HEK293 (cell line): ENCODE results near the gene DPF3.

Experiments
- CTCF ChIA-PET: fragments of 350-600 bp; formaldehyde crosslinking; extraction: SDS; loops from one replicate; lab custom pipeline; 2021; ENCODE audit warnings: antibody characterized with exemption; lab: Yijun Ruan, JAX
- POLR2A ChIA-PET: fragments of 300-600 bp; formaldehyde crosslinking; extraction: SDS; loops from one replicate; lab custom pipeline; 2020; ENCODE audit warnings: antibody characterized with exemption, inconsistent platforms; lab: Yijun Ruan, JAX
- H3K27ac ChIP-seq: fragments of 200-500 bp; sonication (Bioruptor generic); 2 replicates; pipeline ENCODE4 v1.5.1; 2014; ENCODE audit warnings: low read depth, low read length, control low read depth, inconsistent platforms; ENCODE audit errors: extremely low read depth
- H3K36me3 ChIP-seq, 2 experiments: fragments of 200-500 bp in 1 of 2; sonication (Bioruptor generic) in 1 of 2; 1 replicate in 1 of 2; 2 replicates in 1 of 2; pipeline ENCODE4 v1.5.1; 2014 to 2017; ENCODE audit warnings: inconsistent platforms in 2 of 2, low read length in 2 of 2; ENCODE audit not compliant: control insufficient read depth in 2 of 2, insufficient read depth in 1 of 2
- H3K4me1 ChIP-seq: fragments of 200-500 bp; sonication (Bioruptor generic); 2 replicates; pipeline ENCODE4 v1.5.1; 2014; ENCODE audit warnings: mild to moderate bottlenecking, low read length, inconsistent platforms; ENCODE audit not compliant: control insufficient read depth, insufficient read depth
- H3K4me3 ChIP-seq: 2 replicates; pipeline ENCODE4 v1.5.1; 2011; ENCODE audit warnings: low read depth, mild to moderate bottlenecking, control low read depth, low read length, moderate library complexity
- H3K9me3 ChIP-seq: fragments of 200-500 bp; sonication (Bioruptor generic); 2 replicates; pipeline ENCODE4 v1.5.1; 2014; ENCODE audit warnings: low read depth, low read length, inconsistent platforms; ENCODE audit not compliant: control insufficient read depth, insufficient read depth
- AEBP2 ChIP-seq: fragments of 450-650 bp; formaldehyde crosslinking; IDR thresholded peaks from 2 replicates; pipeline ENCODE4 v1.5.1; 2016; ENCODE audit warnings: missing biosample characterization, missing genetic modification characterization, borderline replicate concordance
- GLI4 ChIP-seq: fragments of 450-650 bp; formaldehyde crosslinking; IDR thresholded peaks from 2 replicates; pipeline ENCODE4 v1.5.1; 2016; ENCODE audit warnings: missing biosample characterization, missing genetic modification characterization
- KLF9 ChIP-seq: fragments of 450-650 bp; formaldehyde crosslinking; IDR thresholded peaks from 2 replicates; pipeline ENCODE4 v1.5.1; 2016; ENCODE audit warnings: missing biosample characterization, missing genetic modification characterization, low read depth
- MZF1 ChIP-seq: fragments of 450-650 bp; formaldehyde crosslinking; IDR thresholded peaks from 2 replicates; pipeline ENCODE4 v1.5.1; 2017; ENCODE audit warnings: missing biosample characterization, missing genetic modification characterization, borderline replicate concordance
- REST ChIP-seq: fragments of 450-650 bp; formaldehyde crosslinking; IDR thresholded peaks from 2 replicates; pipeline ENCODE4 v1.5.1; 2016; ENCODE audit warnings: missing biosample characterization, missing genetic modification characterization
- SALL2 ChIP-seq: fragments of 450-650 bp; formaldehyde crosslinking; IDR thresholded peaks from 2 replicates; pipeline ENCODE4 v1.5.0; 2017; ENCODE audit warnings: missing biosample characterization, mild to moderate bottlenecking, missing genetic modification characterization, borderline replicate concordance
- SCRT1 ChIP-seq: fragments of 450-650 bp; formaldehyde crosslinking; IDR thresholded peaks from 2 replicates; pipeline ENCODE4 v1.5.1; 2016; ENCODE audit warnings: missing biosample characterization, missing genetic modification characterization, borderline replicate concordance
- SCRT2 ChIP-seq: fragments of 450-650 bp; formaldehyde crosslinking; IDR thresholded peaks from 2 replicates; pipeline ENCODE4 v1.5.1; 2016; ENCODE audit warnings: missing biosample characterization, missing genetic modification characterization
- SP2 ChIP-seq: fragments of 450-650 bp; formaldehyde crosslinking; IDR thresholded peaks from 2 replicates; pipeline ENCODE4 v1.5.1; 2016; ENCODE audit warnings: missing biosample characterization, missing genetic modification characterization
- ZNF121 ChIP-seq: fragments of 450-650 bp; formaldehyde crosslinking; IDR thresholded peaks from 2 replicates; pipeline ENCODE4 v1.5.1; 2016; ENCODE audit warnings: missing biosample characterization, missing genetic modification characterization
- ZNF132 ChIP-seq: fragments of 450-650 bp; formaldehyde crosslinking; IDR thresholded peaks from 2 replicates; pipeline ENCODE4 v1.5.1; 2017; ENCODE audit warnings: missing biosample characterization, missing genetic modification characterization, borderline replicate concordance
- ZNF133 ChIP-seq: fragments of 450-650 bp; formaldehyde crosslinking; IDR thresholded peaks from 2 replicates; pipeline ENCODE4 v1.5.1; 2016; ENCODE audit warnings: missing biosample characterization, missing genetic modification characterization
- ZNF157 ChIP-seq: fragments of 450-650 bp; formaldehyde crosslinking; IDR thresholded peaks from 2 replicates; pipeline ENCODE4 v1.5.1; 2016; ENCODE audit warnings: missing biosample characterization, missing genetic modification characterization
- ZNF19 ChIP-seq: fragments of 450-650 bp; formaldehyde crosslinking; IDR thresholded peaks from 2 replicates; pipeline ENCODE4; 2016; ENCODE audit warnings: missing biosample characterization, missing genetic modification characterization, low read depth
- ZNF24 ChIP-seq: fragments of 450-650 bp; formaldehyde crosslinking; IDR thresholded peaks from 2 replicates; pipeline ENCODE4 v1.5.1; 2016; ENCODE audit warnings: missing biosample characterization, missing genetic modification characterization
- ZNF350 ChIP-seq: fragments of 450-650 bp; formaldehyde crosslinking; IDR thresholded peaks from 2 replicates; pipeline ENCODE4 v1.5.0; 2017; ENCODE audit warnings: missing biosample characterization, mild to moderate bottlenecking, missing genetic modification characterization
- ZNF473 ChIP-seq: fragments of 450-650 bp; formaldehyde crosslinking; IDR thresholded peaks from 2 replicates; pipeline ENCODE4 v1.5.1; 2017; ENCODE audit warnings: missing biosample characterization, missing genetic modification characterization
- ZNF501 ChIP-seq: fragments of 450-650 bp; formaldehyde crosslinking; IDR thresholded peaks from 2 replicates; pipeline ENCODE4 v1.5.1; 2016; ENCODE audit warnings: missing biosample characterization, missing genetic modification characterization
- ZNF596 ChIP-seq: fragments of 450-650 bp; IDR thresholded peaks from 2 replicates; pipeline ENCODE4 v1.5.0; 2018; ENCODE audit warnings: missing biosample characterization, mild to moderate bottlenecking, missing genetic modification characterization, moderate library complexity
- ZNF623 ChIP-seq: fragments of 450-650 bp; formaldehyde crosslinking; IDR thresholded peaks from 2 replicates; pipeline ENCODE4 v1.5.1; 2016; ENCODE audit warnings: missing biosample characterization, missing genetic modification characterization
- ZNF629 ChIP-seq: fragments of 450-650 bp; formaldehyde crosslinking; IDR thresholded peaks from 2 replicates; pipeline ENCODE4 v1.5.1; 2017; ENCODE audit warnings: missing biosample characterization, missing genetic modification characterization
- ZNF639 ChIP-seq: fragments of 450-650 bp; formaldehyde crosslinking; IDR thresholded peaks from 2 replicates; pipeline ENCODE4 v1.5.1; 2016; ENCODE audit warnings: missing biosample characterization, missing genetic modification characterization
- ZNF645 ChIP-seq: fragments of 450-650 bp; formaldehyde crosslinking; IDR thresholded peaks from 2 replicates; pipeline ENCODE4; 2016; ENCODE audit warnings: missing biosample characterization, missing genetic modification characterization
- ZNF658 ChIP-seq: fragments of 450-650 bp; formaldehyde crosslinking; IDR thresholded peaks from 2 replicates; pipeline ENCODE4; 2016; ENCODE audit warnings: missing biosample characterization, missing genetic modification characterization
- ZNF777 ChIP-seq: fragments of 450-650 bp; formaldehyde crosslinking; IDR thresholded peaks from 2 replicates; pipeline ENCODE4 v1.5.1; 2017; ENCODE audit warnings: missing biosample characterization, missing genetic modification characterization, borderline replicate concordance

Gene DPF3

GRCh38 chr14:72779679-72780078, 114.2 kb downstream of the DPF3 start:
- Histone ChIP-seq H3K9me3 (no peaks in the 10 kb centered on the region), H3K4me3 (no peak overlapping the region), H3K36me3 (no peaks in the 10 kb centered on the region), H3K27ac (no peak overlapping the region), H3K4me1 (no peaks in the 10 kb centered on the region)
- CTCF ChIA-PET = interaction anchor here (0.5 kb wide), 1 partner anchor 36 kb away, joined by 3 read pairs; no protein-coding TSS in a partner anchor
- TF ChIP-seq ZNF596 (tag by site-specific recombination) (no peak), ZNF658 (tag by site-specific recombination) (no peak), ZNF157 (tag by site-specific recombination) (0 out of 2 replicates have a peak, but pooled peaks have one; percentile 54)
- POLR2A ChIA-PET = no interaction called here

- CTCF ChIA-PET = no interaction called here
- Histone ChIP-seq H3K4me1 (no peaks in the 10 kb centered on the region), H3K27ac (no peak overlapping the region), H3K4me3 (no peak overlapping the region), H3K36me3 (no peaks in the 10 kb centered on the region), H3K9me3 (no peaks in the 10 kb centered on the region)
- TF ChIP-seq SCRT2 (tag by site-specific recombination) (no peak), ZNF623 (tag by site-specific recombination) (no peak), AEBP2 (tag by site-specific recombination) (no peak), GLI4 (tag by site-specific recombination) (no peak), ZNF121 (tag by site-specific recombination) (no peak), ZNF350 (no peak)
- POLR2A ChIA-PET = no interaction called here
These were observed 116.3 kb downstream of the DPF3 start for GRCh38 chr14:72777636-72778035.

GRCh38 chr14:72776701-72777261, 117.1 kb downstream of the DPF3 start:
- Histone ChIP-seq H3K4me1 (no peaks in the 10 kb centered on the region), H3K27ac (no peak overlapping the region), H3K9me3 (no peaks in the 10 kb centered on the region), H3K4me3 (no peak overlapping the region), H3K36me3 (no peaks in the 10 kb centered on the region)
- POLR2A ChIA-PET = no interaction called here
- CTCF ChIA-PET = no interaction called here
- no peak for TF ChIP-seq ZNF24 (tag by site-specific recombination)
- TF ChIP-seq ZNF645 (tag by site-specific recombination) = no peak
- no peak for TF ChIP-seq KLF9 (tag by site-specific recombination)
- TF ChIP-seq ZNF777 (tag by site-specific recombination) = no peak
- no peak for TF ChIP-seq ZNF19 (tag by site-specific recombination)
- no peak for TF ChIP-seq SCRT1 (tag by site-specific recombination)
- TF ChIP-seq ZNF501 = no peak
- TF ChIP-seq SALL2 (tag by site-specific recombination) = no peak
- TF ChIP-seq ZNF639 = no peak
- TF ChIP-seq REST (tag by site-specific recombination) = no peak
- no peak for TF ChIP-seq SP2 (tag by site-specific recombination)
- TF ChIP-seq ZNF629 (tag by site-specific recombination) = no peak
- no peak for TF ChIP-seq ZNF473 (tag by site-specific recombination)
- no peak for TF ChIP-seq ZNF132 (tag by site-specific recombination)
- no peak for TF ChIP-seq ZNF133 (tag by site-specific recombination)
- TF ChIP-seq MZF1 = no peak
